Heart right ventricle (tissue), 16 donors: Measurements from ENCODE around the gene FGF21. TPM values are rescaled to one million over a fixed set of nuclear protein-coding genes. Genes with fewer than 3 reads are reported as not detected.
A peak's percentile ranks its signal among the peaks of the same experiment; 100 is the strongest.
"Not testable (repeated sequence)": the region's sequence is repeated elsewhere in the genome, so short reads cannot be mapped to it uniquely, and the experiment has no call there.

Experiments used
- ATAC-seq, 8 donors: fragments of 200-7000 bp; cut with Tn5 transposase; one replicate each; pipeline ENCODE4 v1.9.1; 2020; ENCODE audit warnings: mild to moderate bottlenecking in 8 of 8, moderate library complexity in 8 of 8, moderate number of reproducible peaks in 1 of 8
- DNase-seq, 2 donors: peaks; one replicate each; pipeline ENCODE4 v3.0.0-alpha.2; 2020
- H3K27ac ChIP-seq, 10 donors: fragments of 200-600 bp; sonication (generic) in 2 of 10; one replicate each; pipeline versions ENCODE4 v1.5.0 to v1.8.0; 2020 to 2022; ENCODE audit warnings: mild to moderate bottlenecking in 3 of 10
- H3K27me3 ChIP-seq, 7 donors: fragments of 200-600 bp; one replicate each; pipeline ENCODE4 v1.8.0; 2021 to 2022; ENCODE audit warnings: mild to moderate bottlenecking in 2 of 7
- H3K36me3 ChIP-seq, 9 donors: fragments of 200-600 bp; sonication (generic) in 1 of 9; one replicate each; pipeline versions ENCODE4 v1.5.0 to v1.8.0; 2020 to 2022; ENCODE audit warnings: mild to moderate bottlenecking in 2 of 9
- H3K4me1 ChIP-seq, 9 donors: fragments of 200-600 bp; sonication (generic) in 1 of 9; one replicate each; pipeline versions ENCODE4 v1.5.0 to v1.8.0; 2020 to 2022; ENCODE audit warnings: mild to moderate bottlenecking in 4 of 9
- H3K4me3 ChIP-seq, 10 donors: fragments of 200-600 bp; sonication (generic) in 2 of 10; one replicate each; pipeline versions ENCODE4 v1.5.0 to v1.8.0; 2020 to 2022; ENCODE audit warnings: mild to moderate bottlenecking in 7 of 10, moderate library complexity in 2 of 10
- H3K9me3 ChIP-seq, 11 donors: fragments of 200-600 bp in 10 of 11; sonication (generic) in 2 of 11; one replicate each; pipeline versions ENCODE4 v1.5.0 to v1.8.0; 2013 to 2022; ENCODE audit warnings: mild to moderate bottlenecking in 2 of 11, control low read depth in 1 of 11, moderate library complexity in 1 of 11
- CTCF ChIP-seq, 9 donors: fragments of 200-600 bp; sonication (generic) in 2 of 9; IDR thresholded peaks; one replicate each; pipeline versions ENCODE4 v1.5.0 to v1.8.0; 2021 to 2022; ENCODE audit warnings: antibody characterized with exemption in 9 of 9, mild to moderate bottlenecking in 5 of 9, moderate library complexity in 1 of 9
- WGBS, 2 donors: extraction: QIAGEN DNeasy Blood & Tissue Kit; methylation state at CpG; one replicate each; pipeline ENCODE4 v1.1.7; 2013; ENCODE audit warnings: inconsistent platforms in 1 of 2; 5-methylcytosine and 5-hydroxymethylcytosine counted together
- intact Hi-C, 10 donors: fragments of 100-400 bp; cut with DNase I; formaldehyde crosslinking; loops; one replicate each; pipeline versions ENCODE4 v1.11.1 to v1.14.2; 2022
- polyA plus RNA-seq, 2 donors: library from polyadenylated mRNA; stranded (reverse); fragments of 200-250 nt; gene quantifications; one replicate each; pipeline ENCODE4 v1.2.3, GENCODE V29; 2013
- total RNA-seq, 10 donors: library from RNA; stranded (reverse); fragmentation: NEBNext Ultra II Directional in 3 of 10; extraction: Animal tissue kit (Norgen Biotek cat#: 25700) in 3 of 10; gene quantifications; one replicate each; pipeline versions ENCODE4 v1.2.1 to v1.2.4, GENCODE V29; 2021 to 2023
- donor health status: Arrhythmogenic right ventricular cardiomyopathy.
- donor health status: ischemic (EF 13 %, LVEDD 7.1; RV severe dilation, severe dysfunction).
- donor health status: healthy with polysubstance abuse.
- donor health status: DM: no; HTN: yes; CAD: no.
- donor health status: DM: no; HTN: no; CAD: no.
- donor health status: ischemic (EF 25% LVEDD 6.9; RV normal size, moderate dysfunction).
- donor health status: ischemic (EF 25% LVEDD 5.7; RV mildly dilated, moderate dysfunction).
- donor health status: healthy.
- donor health status: DM: yes; HTN: yes; CAD: no.
- donor health status: Ischemic cardiomyopathy.
- donor health status: ischemic (EF 35%, LVEDD 5.7; RV mildly dilated, moderate dysfunction).
- donor health status: nonischemic (EF 11% LVEDD 7.7; RV severe dilation, severe dysfunction).
- donor health status: DM: yes; HTN: yes; CAD: no.
- donor health status: PGD.
- donor health status: ischemic (EF 29% LVEDD 5.4; RV normal size, mild dysfunction).
- donor health status: nonischemic (EF 23%, LVEDD 6.1; RV moderate dilation, normal function).

FGF21 gene
- total and polyA plus RNA-seq, 12 donors, result not detected

GRCh38 chr19:48757089-48757675 lies 1.9 kb downstream of the FGF21 start:
- Histone ChIP-seq H3K9me3 (no peaks in the 10 kb centered on the region), H3K4me3 (no peak overlapping the region), H3K36me3 (no peaks in the 10 kb centered on the region), H3K4me1 (peaks cover 7 to 29% (median 23%) of the 10 kb centered on the region in 9 donors), H3K27ac (no peak overlapping the region), H3K27me3 (peaks cover 0 to 27% (median 10%) of the 10 kb centered on the region in 7 donors)
- no peak for TF ChIP-seq CTCF (IDR thresholded peaks at IDR 0.05)
- ATAC-seq, result no peak
- 92 to 94% methylated on average over 11 to 12 of the region's 12 CpGs for WGBS, 2 donors
- no peak for DNase-seq
- intact Hi-C loops, result no loop called here

DNA sequence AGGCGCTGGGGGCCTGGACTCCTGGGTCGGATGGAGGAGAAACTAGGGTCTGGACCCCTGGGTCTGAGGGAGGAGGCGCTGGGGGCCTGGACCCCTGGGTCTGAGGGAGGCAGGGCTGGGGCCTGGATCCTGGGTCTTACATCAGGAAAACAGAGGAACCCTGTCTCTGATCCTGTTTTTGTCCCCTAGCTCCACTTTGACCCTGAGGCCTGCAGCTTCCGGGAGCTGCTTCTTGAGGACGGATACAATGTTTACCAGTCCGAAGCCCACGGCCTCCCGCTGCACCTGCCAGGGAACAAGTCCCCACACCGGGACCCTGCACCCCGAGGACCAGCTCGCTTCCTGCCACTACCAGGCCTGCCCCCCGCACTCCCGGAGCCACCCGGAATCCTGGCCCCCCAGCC lies 2.4 kb downstream of the FGF21 start:
- WGBS, 2 donors, result 88 to 89% methylated on average over 14 of the region's 14 CpGs
- Histone ChIP-seq H3K36me3 (no peaks in the 10 kb centered on the region), H3K4me1 (peaks cover 5 to 24% (median 17%) of the 10 kb centered on the region in 9 donors), H3K27ac (no peak overlapping the region), H3K9me3 (no peaks in the 10 kb centered on the region), H3K27me3 (peaks cover 0 to 21% (median 6%) of the 10 kb centered on the region in 7 donors), H3K4me3 (no peak overlapping the region)
- no peak for TF ChIP-seq CTCF (IDR thresholded peaks at IDR 0.05)
- intact Hi-C loops, result no loop called here
- DNase-seq, result no peak
- ATAC-seq, result no peak

DNA sequence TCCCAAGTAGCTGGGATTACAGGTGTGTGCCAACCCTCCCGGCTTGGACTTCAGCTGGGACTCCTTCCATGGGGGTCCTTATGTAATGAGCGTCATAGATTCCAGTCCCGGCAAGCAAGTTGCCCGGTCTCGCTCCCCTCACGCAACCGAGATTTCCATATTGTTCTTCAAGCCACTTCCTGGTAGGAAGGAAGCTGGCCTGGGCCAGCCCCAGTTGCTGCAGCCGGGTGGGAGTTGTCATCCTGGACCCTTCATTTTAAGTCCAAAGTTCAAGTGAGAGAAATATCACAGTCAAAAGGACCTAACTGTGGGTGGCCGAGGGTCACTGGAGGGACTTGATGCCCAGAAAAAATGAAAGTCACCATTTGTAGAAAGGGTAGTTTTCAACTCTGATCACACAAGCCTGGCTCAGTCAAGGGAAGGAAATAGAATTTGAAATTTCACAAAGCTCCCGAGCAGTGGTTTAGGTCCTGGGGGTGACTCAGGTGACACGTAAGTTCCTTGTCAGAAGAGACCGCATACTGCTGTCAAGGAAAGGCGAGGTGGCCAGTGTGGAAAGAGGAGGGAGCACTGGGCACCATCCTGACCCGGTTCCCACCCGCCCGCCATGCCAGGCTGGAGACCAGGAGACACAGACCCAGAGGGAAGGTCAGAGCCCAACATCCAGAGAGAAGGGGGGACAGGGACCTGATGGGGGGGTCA lies 5.3 kb downstream of the FGF21 start:
- intact Hi-C loops, result no loop called here
- Histone ChIP-seq H3K9me3 (no peaks in the 10 kb centered on the region), H3K27me3 (peaks cover 0 to 6% (median 0%) of the 10 kb centered on the region in 7 donors), H3K4me1 (peaks cover 0 to 16% (median 9%) of the 10 kb centered on the region in 9 donors), H3K4me3 (no peak overlapping the region), H3K27ac (peak overlapping the region; percentile 43 to 92 (median 79)), H3K36me3 (no peaks in the 10 kb centered on the region)
- no peak for TF ChIP-seq CTCF (IDR thresholded peaks at IDR 0.05)
- DNase-seq (peak in 1 of 2 donors; percentile 53), ATAC-seq (peak; percentile 43 to 90 (median 80))
- 60 to 61% methylated on average over 16 of the region's 16 CpGs for WGBS, 2 donors

DNA sequence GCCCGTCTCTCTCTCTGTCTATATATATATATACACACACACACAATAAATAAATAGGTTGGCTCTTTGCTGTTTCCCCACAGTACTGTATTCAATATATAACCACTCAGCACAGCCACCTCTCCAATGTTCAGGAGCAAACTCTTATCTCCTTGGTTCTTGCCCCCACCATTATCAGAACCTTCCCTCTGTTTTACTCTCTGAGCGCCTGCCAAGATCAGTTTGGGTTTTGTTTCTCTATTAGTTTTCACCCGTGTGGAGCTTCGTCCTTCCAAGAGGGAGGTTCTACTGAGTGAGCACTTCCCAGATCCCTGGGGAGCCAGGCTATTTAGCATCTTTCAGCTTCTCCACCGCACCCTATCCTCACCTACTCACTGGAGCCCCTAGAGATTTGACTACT lies 10.5 kb downstream of the FGF21 start:
- intact Hi-C loops, H3K4me3 ChIP-seq, H3K4me1 ChIP-seq, H3K36me3 ChIP-seq, DNase-seq, H3K27ac ChIP-seq, H3K9me3 ChIP-seq, H3K27me3 ChIP-seq: not testable (repeated sequence)
- peak in 1 of 8 donors; percentile 37 for ATAC-seq
- WGBS, 2 donors, result 30 to 31% methylated on average over 5 of the region's 5 CpGs

DNA sequence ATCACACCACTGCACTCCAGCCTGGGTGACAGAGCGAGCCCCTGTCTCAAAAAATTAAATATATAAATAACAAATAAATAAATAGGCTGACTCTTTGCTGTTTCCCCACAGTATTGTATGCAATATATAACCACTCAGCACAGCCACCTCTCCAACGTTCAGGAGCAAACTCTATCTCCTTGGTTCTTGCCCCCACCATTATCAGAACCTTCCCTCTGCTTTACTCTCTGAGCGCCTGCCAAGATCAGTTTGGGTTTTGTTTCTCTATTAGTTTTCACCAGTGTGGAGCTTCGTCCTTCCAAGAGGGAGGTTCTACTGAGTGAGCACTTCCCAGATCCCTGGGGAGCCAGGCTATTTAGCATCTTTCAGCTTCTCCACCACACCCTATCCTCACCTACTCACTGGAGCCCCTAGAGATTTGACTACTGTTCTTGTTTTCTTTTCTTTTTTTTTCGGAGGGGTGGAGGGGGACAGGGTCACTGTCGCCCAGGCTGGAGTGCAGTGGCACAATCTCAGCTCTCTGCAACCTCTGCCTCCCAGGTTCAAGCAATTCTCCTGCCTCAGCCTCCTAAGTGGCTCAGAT lies 12.9 kb downstream of the FGF21 start:
- not testable (repeated sequence) for H3K27ac ChIP-seq

More for the DNA sequence above, 12.9 kb downstream of the FGF21 start:
- H3K4me3 ChIP-seq, H3K27me3 ChIP-seq, DNase-seq, H3K9me3 ChIP-seq, ATAC-seq, H3K36me3 ChIP-seq, intact Hi-C loops: not testable (repeated sequence)
- peaks cover 0 to 12% (median 5%) of the 10 kb centered on the region in 9 donors for H3K4me1 ChIP-seq
- WGBS, 2 donors, result 38 to 39% methylated on average over 6 of the region's 6 CpGs
